Trophoblast cell (in vitro differentiated cells and primary cell): ENCODE results near the gene EXOC4.

Experiments
- DNase-seq, 2 donors: peaks; one replicate each; pipeline ENCODE4 v3.0.0-alpha.2; 2016
- H2AFZ ChIP-seq: 2 replicates; pipeline ENCODE4 v1.6.1; 2013; ENCODE audit warnings: low read length, moderate library complexity, mild to moderate bottlenecking; ENCODE audit not compliant: insufficient read depth, poor library complexity
- H2AK5ac ChIP-seq: 2 replicates; pipeline ENCODE4 v1.6.1; 2013; ENCODE audit warnings: mild to moderate bottlenecking, low read length
- H2BK120ac ChIP-seq: 2 replicates; pipeline ENCODE4 v1.6.1; 2013; ENCODE audit warnings: low read length, mild to moderate bottlenecking, moderate library complexity; ENCODE audit not compliant: insufficient read depth, poor library complexity
- H2BK12ac ChIP-seq: 2 replicates; pipeline ENCODE4 v1.6.1; 2013; ENCODE audit warnings: mild to moderate bottlenecking, low read length, moderate library complexity
- H2BK5ac ChIP-seq: 2 replicates; pipeline ENCODE4 v1.6.1; 2013; ENCODE audit warnings: low read length, low read depth, moderate library complexity, mild to moderate bottlenecking; ENCODE audit not compliant: poor library complexity
- H3K14ac ChIP-seq: 2 replicates; pipeline ENCODE4 v1.6.1; 2013; ENCODE audit warnings: mild to moderate bottlenecking, low read length
- H3K18ac ChIP-seq: 2 replicates; pipeline ENCODE4 v1.6.1; 2013; ENCODE audit warnings: mild to moderate bottlenecking, low read length
- H3K23ac ChIP-seq: 2 replicates; pipeline ENCODE4 v1.6.1; 2013; ENCODE audit warnings: low read length
- H3K27ac ChIP-seq: 2 replicates; pipeline ENCODE4 v1.5.1; 2013; ENCODE audit warnings: low read depth, mild to moderate bottlenecking, inconsistent platforms, low read length, moderate library complexity
- H3K27me3 ChIP-seq: 2 replicates; pipeline ENCODE4 v1.6.1; 2013; ENCODE audit warnings: inconsistent platforms, mild to moderate bottlenecking, low read length, moderate library complexity; ENCODE audit not compliant: insufficient read depth
- H3K36me3 ChIP-seq, 2 experiments: 1 replicate in 1 of 2; 2 replicates in 1 of 2; pipeline ENCODE4 v1.6.1; 2013; ENCODE audit warnings: low read length in 2 of 2, mild to moderate bottlenecking in 2 of 2, moderate library complexity in 1 of 2; ENCODE audit not compliant: insufficient read depth in 2 of 2, control insufficient read depth in 1 of 2
- H3K4ac ChIP-seq: 2 replicates; pipeline ENCODE4 v1.6.1; 2013; ENCODE audit warnings: low read depth, mild to moderate bottlenecking, low read length, moderate library complexity
- H3K4me1 ChIP-seq, 2 experiments: 1 replicate in 1 of 2; 2 replicates in 1 of 2; pipeline ENCODE4 v1.6.1; 2013; ENCODE audit warnings: low read length in 2 of 2, mild to moderate bottlenecking in 2 of 2, moderate library complexity in 1 of 2; ENCODE audit not compliant: insufficient read depth in 2 of 2, control insufficient read depth in 1 of 2
- H3K4me2 ChIP-seq: 2 replicates; pipeline ENCODE4 v1.6.1; 2013; ENCODE audit warnings: inconsistent platforms, mild to moderate bottlenecking, low read length, moderate library complexity
- H3K4me3 ChIP-seq: 2 replicates; pipeline ENCODE4 v1.5.1; 2013; ENCODE audit warnings: mild to moderate bottlenecking, low read depth, low read length, inconsistent platforms
- H3K79me1 ChIP-seq: one replicate; pipeline ENCODE4 v1.6.1; 2013; ENCODE audit warnings: low read length
- H3K79me2 ChIP-seq: 2 replicates; pipeline ENCODE4 v1.6.1; 2013; ENCODE audit warnings: low read length, mild to moderate bottlenecking; ENCODE audit not compliant: control insufficient read depth, insufficient read depth, poor library complexity
- H3K9ac ChIP-seq: 2 replicates; pipeline ENCODE4 v1.6.1; 2013; ENCODE audit warnings: mild to moderate bottlenecking, low read length
- H3K9me3 ChIP-seq: 2 replicates; pipeline ENCODE4 v1.6.1; 2013; ENCODE audit warnings: low read depth, mild to moderate bottlenecking, control low read depth, inconsistent platforms, low read length; ENCODE audit not compliant: insufficient read depth
- H4K12ac ChIP-seq: 2 replicates; pipeline ENCODE4 v1.6.1; 2013; ENCODE audit warnings: low read depth, mild to moderate bottlenecking, low read length, moderate library complexity
- H4K8ac ChIP-seq: 2 replicates; pipeline ENCODE4 v1.6.1; 2013; ENCODE audit warnings: low read depth, mild to moderate bottlenecking, low read length, moderate library complexity
- H4K91ac ChIP-seq: one replicate; pipeline ENCODE4 v1.6.1; 2013; ENCODE audit warnings: low read depth, mild to moderate bottlenecking, low read length, moderate library complexity
- WGBS: extraction: QIAGEN DNeasy Blood & Tissue Kit; methylation state at CpG from one replicate; pipeline ENCODE4 v1.1.7; 2013; ENCODE audit warnings: missing lambda C conversion rate; ENCODE audit not compliant: insufficient read length, insufficient coverage; ENCODE audit errors: extremely low coverage; 5-methylcytosine and 5-hydroxymethylcytosine counted together

EXOC4 gene

GRCh38 chr7:133371616-133372015 is 118.7 kb downstream of the EXOC4 start:
- Histone ChIP-seq H3K79me2 (no peaks in the 10 kb centered on the region), H3K4me1 (peaks cover 2% of the 10 kb centered on the region in 2 experiments), H2BK120ac (no peak overlapping the region), H2AFZ (no peak overlapping the region), H4K8ac (no peak overlapping the region), H3K23ac (no peak overlapping the region), H3K14ac (no peak overlapping the region), H3K4ac (no peak overlapping the region), H2BK5ac (no peak overlapping the region), H2BK12ac (no peak overlapping the region), H3K9ac (no peak overlapping the region), H3K27me3 (no peaks in the 10 kb centered on the region), H4K91ac (no peak overlapping the region), H4K12ac (no peak overlapping the region), H3K79me1 (no peaks in the 10 kb centered on the region), H3K27ac (no peak overlapping the region), H3K4me2 (no peak overlapping the region), H3K4me3 (no peak overlapping the region), H3K9me3 (no peaks in the 10 kb centered on the region), H2AK5ac (no peak overlapping the region), H3K18ac (no peak overlapping the region), H3K36me3 (no peaks in the 10 kb centered on the region)
- no peak for DNase-seq
- WGBS = no CpG with 5 or more reads among the region's 4 CpGs

- Histone ChIP-seq H3K36me3 (no peaks in the 10 kb centered on the region), H2BK12ac (no peak overlapping the region), H3K18ac (no peak overlapping the region), H3K23ac (no peak overlapping the region), H2AFZ (no peak overlapping the region), H3K4ac (no peak overlapping the region), H3K4me2 (peak overlapping the region; percentile 4), H3K79me1 (no peaks in the 10 kb centered on the region), H3K14ac (no peak overlapping the region), H3K4me3 (no peak overlapping the region), H3K27ac (no peak overlapping the region), H3K9me3 (no peaks in the 10 kb centered on the region), H4K8ac (no peak overlapping the region), H3K79me2 (no peaks in the 10 kb centered on the region), H3K27me3 (no peaks in the 10 kb centered on the region), H2BK5ac (no peak overlapping the region), H2AK5ac (no peak overlapping the region), H2BK120ac (no peak overlapping the region), H3K9ac (no peak overlapping the region), H4K91ac (no peak overlapping the region), H4K12ac (no peak overlapping the region), H3K4me1 (peaks cover 2% of the 10 kb centered on the region in 2 experiments)
- no peak for DNase-seq
- WGBS = no CpG with 5 or more reads among the region's 1 CpG
Observed at GRCh38 chr7:133372337-133372736, 119.5 kb downstream of the EXOC4 start.

- Histone ChIP-seq H3K27me3 (no peaks in the 10 kb centered on the region), H3K79me1 (no peaks in the 10 kb centered on the region), H3K18ac (no peak overlapping the region), H2AK5ac (no peak overlapping the region), H2BK12ac (no peak overlapping the region), H2BK120ac (no peak overlapping the region), H3K4me3 (no peak overlapping the region), H4K8ac (no peak overlapping the region), H3K14ac (no peak overlapping the region), H3K4me2 (no peak overlapping the region), H4K91ac (no peak overlapping the region), H4K12ac (no peak overlapping the region), H3K4me1 (peaks cover 2% of the 10 kb centered on the region in 2 experiments), H2AFZ (no peak overlapping the region), H3K23ac (no peak overlapping the region), H3K9me3 (no peaks in the 10 kb centered on the region), H3K27ac (no peak overlapping the region), H3K9ac (no peak overlapping the region), H2BK5ac (no peak overlapping the region), H3K36me3 (no peaks in the 10 kb centered on the region), H3K4ac (no peak overlapping the region), H3K79me2 (no peaks in the 10 kb centered on the region)
- DNase-seq = no peak
- WGBS = no CpG with 5 or more reads among the region's 1 CpG
Observed at GRCh38 chr7:133376514-133376913, 123.6 kb downstream of the EXOC4 start.

GRCh38 chr7:133381965-133382364 is 129.1 kb downstream of the EXOC4 start:
- H3K23ac ChIP-seq = no peak overlapping the region
- no peak overlapping the region for H4K91ac ChIP-seq
- H3K4me2 ChIP-seq = no peak overlapping the region
- no peak overlapping the region for H3K4me3 ChIP-seq
- no peaks in the 10 kb centered on the region for H3K27me3 ChIP-seq
- no peak overlapping the region for H2AFZ ChIP-seq
- no peak overlapping the region for H2BK12ac ChIP-seq
- no peak overlapping the region for H2AK5ac ChIP-seq
- no peak overlapping the region for H2BK120ac ChIP-seq
- H3K79me2 ChIP-seq = no peaks in the 10 kb centered on the region
- DNase-seq = no peak
- no peaks in the 10 kb centered on the region for H3K36me3 ChIP-seq
- H3K4me1 ChIP-seq = no peaks in the 10 kb centered on the region
- no peak overlapping the region for H3K14ac ChIP-seq
- H3K4ac ChIP-seq = no peak overlapping the region
- WGBS = no CpG with 5 or more reads among the region's 1 CpG
- H3K9me3 ChIP-seq = no peaks in the 10 kb centered on the region
- H4K12ac ChIP-seq = no peak overlapping the region
- no peak overlapping the region for H3K27ac ChIP-seq
- H3K9ac ChIP-seq = no peak overlapping the region
- H3K79me1 ChIP-seq = no peaks in the 10 kb centered on the region
- H4K8ac ChIP-seq = no peak overlapping the region
- H2BK5ac ChIP-seq = no peak overlapping the region
- no peak overlapping the region for H3K18ac ChIP-seq
